HepG2 (cell line): Measurements from ENCODE around the gene STUB1. TPM values are rescaled to one million over a fixed set of nuclear protein-coding genes. Genes with fewer than 3 reads are reported as not detected.

Source experiments
- ATAC-seq: fragments of 200-7000 bp; cut with Tn5 transposase; 3 replicates; pipeline ENCODE4 v1.9.1; 2020; ENCODE audit warnings: mild to moderate bottlenecking, moderate library complexity
- BruUV-seq: library from RNA; stranded (reverse); fragments of 400-500 nt; replicated peaks from 2 replicates; lab custom pipeline; 2021; lab: Mats Ljungman, UMichigan
- CTCF ChIA-PET: fragments of 300-600 bp; formaldehyde crosslinking; extraction: SDS; loops from one replicate; lab custom pipeline; 2021; ENCODE audit warnings: low total read pairs, inconsistent platforms, low intra/inter-chr PET ratio; lab: Yijun Ruan, JAX
- POLR2A ChIA-PET: fragments of 350-600 bp; sonication (Branson Sonifier 250); formaldehyde crosslinking; loops from one replicate; lab custom pipeline; 2020; ENCODE audit warnings: antibody characterized with exemption, inconsistent platforms; lab: Yijun Ruan, JAX
- DNase-seq: peaks from one replicate; pipeline ENCODE4 v3.0.0-alpha.2; 2015; ENCODE audit warnings: low spot score
- FAIRE-seq: peaks from 3 replicates; lab custom pipeline; 2011; peaks lifted over from hg19 to GRCh38; lab: Jason Lieb, UNC
- H2AFZ ChIP-seq: one replicate; pipeline ENCODE4 v1.6.1; 2011; ENCODE audit warnings: low read length, inconsistent platforms
- H3K27ac ChIP-seq: fragments of 300-600 bp; 3 replicates; pipeline ENCODE4 v1.8.0; 2011; ENCODE audit warnings: mixed run types, mild to moderate bottlenecking, mixed read lengths, low read length, inconsistent platforms; ENCODE audit not compliant: insufficient read depth; ENCODE audit errors: extremely low read length
- H3K27me3 ChIP-seq, 2 experiments: fragments of 200-600 bp in 1 of 2; 2 replicates in 1 of 2; 3 replicates in 1 of 2; pipeline versions ENCODE4 v1.6.0 to v1.8.0; 2011; ENCODE audit warnings: low read length in 2 of 2, mild to moderate bottlenecking in 2 of 2, moderate library complexity in 2 of 2, inconsistent platforms in 1 of 2; ENCODE audit not compliant: insufficient read depth in 2 of 2, control insufficient read depth in 1 of 2
- H3K36me3 ChIP-seq, 2 experiments: fragments of 200-600 bp in 1 of 2; replicated peaks in 1 of 2; 2 replicates in 1 of 2; 3 replicates in 1 of 2; pipeline versions ENCODE4 v1.5.1 to v1.8.0; 2011; ENCODE audit warnings: low read length in 2 of 2, inconsistent platforms in 1 of 2; ENCODE audit not compliant: insufficient read depth in 2 of 2, control insufficient read depth in 1 of 2
- H3K4me1 ChIP-seq: 2 replicates; pipeline ENCODE4 v1.5.1; 2012; ENCODE audit warnings: low read length, inconsistent platforms; ENCODE audit not compliant: insufficient read depth
- H3K4me2 ChIP-seq: 2 replicates; pipeline ENCODE4 v1.6.0; 2011; ENCODE audit warnings: low read depth, low read length, inconsistent platforms
- H3K4me3 ChIP-seq, 3 experiments: fragments of 200-600 bp in 1 of 3; sonication (generic), shearing (Covaris generic) in 1 of 3; replicated peaks in 1 of 3; 2 replicates each; pipeline ENCODE4 v1.5.1; 2011 to 2016; ENCODE audit warnings: low read length in 3 of 3, inconsistent platforms in 2 of 3, low read depth in 2 of 3, mild to moderate bottlenecking in 2 of 3, control low read depth in 1 of 3, mixed read lengths in 1 of 3; ENCODE audit not compliant: insufficient read depth in 1 of 3
- H3K79me2 ChIP-seq: one replicate; pipeline ENCODE4 v1.6.1; 2011; ENCODE audit warnings: low read length, inconsistent platforms; ENCODE audit not compliant: insufficient read depth
- H3K9ac ChIP-seq: 2 replicates; pipeline ENCODE4 v1.6.0; 2011; ENCODE audit warnings: mild to moderate bottlenecking, low read depth, low read length, inconsistent platforms; ENCODE audit not compliant: insufficient read depth
- H3K9me3 ChIP-seq: 2 replicates; pipeline ENCODE4 v1.5.1; 2012; ENCODE audit warnings: mild to moderate bottlenecking, low read length
- H4K20me1 ChIP-seq: 2 replicates; pipeline ENCODE4 v1.6.0; 2011; ENCODE audit warnings: inconsistent platforms, mild to moderate bottlenecking, low read length, moderate library complexity; ENCODE audit not compliant: insufficient read depth
- CSRNP2 ChIP-seq: sonication (generic); formaldehyde crosslinking; conservative IDR thresholded peaks from 2 replicates; pipeline ENCODE4 v1.8.0; 2022; ENCODE audit warnings: low read depth, missing genetic modification reagents
- GFI1 ChIP-seq: sonication (generic); formaldehyde crosslinking; IDR thresholded peaks from 2 replicates; pipeline ENCODE4 v1.5.0; 2020; ENCODE audit warnings: missing genetic modification reagents, mild to moderate bottlenecking, borderline replicate concordance
- HDAC2 ChIP-seq: sonication (generic); formaldehyde crosslinking; IDR thresholded peaks from 2 replicates; pipeline ENCODE4 v1.4.0; 2020; ENCODE audit warnings: missing genetic modification reagents
- PCBP1 ChIP-seq: fragments of 200-400 bp; formaldehyde crosslinking; IDR thresholded peaks from 2 replicates; pipeline ENCODE4 v1.6.1; 2017; ENCODE audit warnings: mild to moderate bottlenecking, low read depth, low read length, borderline replicate concordance
- PHF21A ChIP-seq: sonication (generic); formaldehyde crosslinking; IDR thresholded peaks from 2 replicates; pipeline ENCODE4 v1.5.0; 2020; ENCODE audit warnings: mild to moderate bottlenecking, missing genetic modification reagents
- REST ChIP-seq, 2 experiments: IDR thresholded peaks; 2 replicates each; pipeline ENCODE4 v1.6.1; 2011 to 2012; ENCODE audit warnings: low read length in 2 of 2, borderline replicate concordance in 1 of 2, low read depth in 1 of 2, mild to moderate bottlenecking in 1 of 2, moderate library complexity in 1 of 2
- SALL2 ChIP-seq: sonication (generic); formaldehyde crosslinking; IDR thresholded peaks from 2 replicates; pipeline ENCODE4 v1.8.1; 2023; ENCODE audit warnings: mild to moderate bottlenecking, missing genetic modification reagents, inconsistent platforms
- SP2 ChIP-seq: sonication (generic); formaldehyde crosslinking; IDR thresholded peaks from 2 replicates; pipeline ENCODE4 v1.5.1; 2020; ENCODE audit warnings: mild to moderate bottlenecking, missing genetic modification reagents
- ZNF18 ChIP-seq: sonication (generic); formaldehyde crosslinking; IDR thresholded peaks from 2 replicates; pipeline ENCODE4 v1.8.0; 2022; ENCODE audit warnings: mild to moderate bottlenecking, missing genetic modification reagents; ENCODE audit not compliant: insufficient replicate concordance
- ZNF282 ChIP-seq: fragments of 450-650 bp; IDR thresholded peaks from 2 replicates; pipeline ENCODE4 v1.6.1; 2018; ENCODE audit not compliant: partially characterized antibody
- ZNF431 ChIP-seq: sonication (generic); formaldehyde crosslinking; IDR thresholded peaks from 2 replicates; pipeline ENCODE4 v1.9.0; 2022; ENCODE audit warnings: missing genetic modification reagents, low read depth, mild to moderate bottlenecking, borderline replicate concordance
- ZNF598 ChIP-seq: sonication (generic); formaldehyde crosslinking; IDR thresholded peaks from 2 replicates; pipeline ENCODE4 v1.5.1; 2020; ENCODE audit warnings: mild to moderate bottlenecking, missing genetic modification reagents, borderline replicate concordance
- ZNF773 ChIP-seq: sonication (generic); formaldehyde crosslinking; IDR thresholded peaks from 2 replicates; pipeline ENCODE4 v1.4.0; 2020; ENCODE audit warnings: missing genetic modification reagents, borderline replicate concordance
- ZNF776 ChIP-seq: sonication (generic); formaldehyde crosslinking; IDR thresholded peaks from 2 replicates; pipeline ENCODE4 v1.4.0; 2020; ENCODE audit warnings: mild to moderate bottlenecking, missing genetic modification reagents
- WGBS: methylation state at CpG from one replicate; pipeline ENCODE4 v1.1.6; 2017; ENCODE audit warnings: low lambda C conversion rate; 5-methylcytosine and 5-hydroxymethylcytosine counted together
- in situ Hi-C: cut with HindIII; loops from 2 replicates; pipeline ENCODE4 v1.10.0; 2017; ENCODE audit warnings: low pct_unique_long_range_greater_than_20kb; ENCODE audit not compliant: extremely low pct_ligation_motif_present
- intact Hi-C: fragments of 100-400 bp; cut with micrococcal nuclease; formaldehyde crosslinking; loops from one replicate; pipeline ENCODE4 v1.10.0; 2022; ENCODE audit not compliant: unreplicated experiment
- polyA plus RNA-seq, 8 experiments: library from polyadenylated mRNA; depleted of rRNA in 3 of 8; stranded (reverse) in 7 of 8; unstranded in 1 of 8; fragments of >200 nt; fragmentation: Illumina TruSeq in 4 of 8; extraction: Trizol in 4 of 8; gene quantifications; 2 replicates each; pipeline versions ENCODE4 v1.2.1 to v1.2.3, GENCODE V29; 2011 to 2016; ENCODE audit warnings: low read depth in 4 of 8, missing spikeins in 1 of 8, mixed read lengths in 1 of 8; ENCODE audit not compliant: insufficient read depth in 1 of 8
- total RNA-seq, 5 experiments: library from RNA; depleted of rRNA; stranded (reverse); fragments of >200 nt; fragmentation: Illumina TruSeq; extraction: Trizol; gene quantifications; 2 replicates each; pipeline ENCODE4 v1.2.3, GENCODE V29; 2016; ENCODE audit warnings: low read depth in 1 of 5

Gene STUB1
- total and polyA plus RNA-seq, 2 of the 13 experiments (the other 11 are each of a cell fraction or from before 2014, with no cell fraction given): 52.9 to 78.2 TPM

GRCh38 chr16:714558-715476 lies 34.6 kb downstream of the STUB1 start, which contains the start of gene METRN:
METRN (plus strand) TSS chr16:715118; CDS start chr16:715290, 172 bp downstream.
- POLR2A ChIA-PET: interaction anchor here (1.0 to 2.4 kb wide), 9 partner anchors 13 to 73 kb away, joined by 3 to 12 read pairs (median 3); partner anchors contain the start of genes CHTF18, CIAO3, HAGHL and MSLN
- peaks cover 45% of the 10 kb centered on the region for H3K4me1 ChIP-seq
- CTCF ChIA-PET: no interaction called here
- no peak within 1 kb of the TSS for H2AFZ ChIP-seq
- H3K9me3 ChIP-seq: no peaks in the 10 kb centered on the region
- H3K4me3 ChIP-seq: peak within 1 kb of the TSS; percentile 58 to 77 (median 66); a peak in 5 of 6 replicates
- DNase-seq (peak; percentile 61), ATAC-seq (peak; percentile 54), FAIRE-seq (no peak)
- 58% methylated on average over 4 of the region's 108 CpGs for WGBS
- peaks cover 5% of the 10 kb centered on the region for H4K20me1 ChIP-seq
- peaks cover 0 to 16% of the 10 kb centered on the region in 2 experiments; a peak in 3 of 5 replicates for H3K27me3 ChIP-seq
- intact Hi-C loops (no loop called here), in situ Hi-C loops (loop anchor here (5.0 kb wide), 1 partner anchor 72 kb away; the partner anchor contains the start of genes CHTF18 and RPUSD1)
- peak within 1 kb of the TSS; percentile 45 for H3K27ac ChIP-seq
- peaks cover 3% of the 10 kb centered on the region for H3K79me2 ChIP-seq
- peak within 1 kb of the TSS; percentile 92 for H3K4me2 ChIP-seq
- peak within 1 kb of the TSS; percentile 54 for H3K9ac ChIP-seq
- no peaks in the 10 kb centered on the region for H3K36me3 ChIP-seq
- BruUV-seq: no TSS peak
- TF ChIP-seq ZNF776: no peak
- TF ChIP-seq PHF21A (CRISPR knock-in tag): no peak
- no peak for TF ChIP-seq CSRNP2
- TF ChIP-seq GFI1: no peak
- no peak for TF ChIP-seq ZNF598 (CRISPR knock-in tag)
- TF ChIP-seq SALL2 (CRISPR knock-in tag): peak; percentile 43; the same call in 1 of the 2 replicates
- TF ChIP-seq SP2 (CRISPR knock-in tag): peak; percentile 72
- no peak for TF ChIP-seq ZNF773 (CRISPR knock-in tag)
- no peak for TF ChIP-seq ZNF18 (CRISPR knock-in tag)
- TF ChIP-seq HDAC2 (CRISPR knock-in tag): no peak
- TF ChIP-seq PCBP1: no peak
- TF ChIP-seq REST (IDR thresholded peaks at IDR 0.05; ENCODE audit: borderline replicate concordance in 1 of 2, low read depth in 1 of 2, low read length in 2 of 2): no peak
- TF ChIP-seq ZNF282: no peak
- TF ChIP-seq ZNF431: no peak
